Left kidney (tissue), 2 donors: Measurements from ENCODE around the gene TBC1D1. TPM values are rescaled to one million over a fixed set of nuclear protein-coding genes. Genes with fewer than 3 reads are reported as not detected.
"Not testable (repeated sequence)": the region's sequence is repeated elsewhere in the genome, so short reads cannot be mapped to it uniquely, and the experiment has no call there.

Experiments
- DNase-seq: peaks from one replicate; pipeline ENCODE4 v3.0.0-alpha.2; 2013
- polyA plus RNA-seq: library from polyadenylated mRNA; unstranded; fragments of 120-200 nt; gene quantifications from one replicate; pipeline ENCODE4 v1.2.1, GENCODE V29; 2013; ENCODE audit not compliant: insufficient read length

The TBC1D1 gene
- polyA plus RNA-seq, 1 donor: 197 TPM

DNA sequence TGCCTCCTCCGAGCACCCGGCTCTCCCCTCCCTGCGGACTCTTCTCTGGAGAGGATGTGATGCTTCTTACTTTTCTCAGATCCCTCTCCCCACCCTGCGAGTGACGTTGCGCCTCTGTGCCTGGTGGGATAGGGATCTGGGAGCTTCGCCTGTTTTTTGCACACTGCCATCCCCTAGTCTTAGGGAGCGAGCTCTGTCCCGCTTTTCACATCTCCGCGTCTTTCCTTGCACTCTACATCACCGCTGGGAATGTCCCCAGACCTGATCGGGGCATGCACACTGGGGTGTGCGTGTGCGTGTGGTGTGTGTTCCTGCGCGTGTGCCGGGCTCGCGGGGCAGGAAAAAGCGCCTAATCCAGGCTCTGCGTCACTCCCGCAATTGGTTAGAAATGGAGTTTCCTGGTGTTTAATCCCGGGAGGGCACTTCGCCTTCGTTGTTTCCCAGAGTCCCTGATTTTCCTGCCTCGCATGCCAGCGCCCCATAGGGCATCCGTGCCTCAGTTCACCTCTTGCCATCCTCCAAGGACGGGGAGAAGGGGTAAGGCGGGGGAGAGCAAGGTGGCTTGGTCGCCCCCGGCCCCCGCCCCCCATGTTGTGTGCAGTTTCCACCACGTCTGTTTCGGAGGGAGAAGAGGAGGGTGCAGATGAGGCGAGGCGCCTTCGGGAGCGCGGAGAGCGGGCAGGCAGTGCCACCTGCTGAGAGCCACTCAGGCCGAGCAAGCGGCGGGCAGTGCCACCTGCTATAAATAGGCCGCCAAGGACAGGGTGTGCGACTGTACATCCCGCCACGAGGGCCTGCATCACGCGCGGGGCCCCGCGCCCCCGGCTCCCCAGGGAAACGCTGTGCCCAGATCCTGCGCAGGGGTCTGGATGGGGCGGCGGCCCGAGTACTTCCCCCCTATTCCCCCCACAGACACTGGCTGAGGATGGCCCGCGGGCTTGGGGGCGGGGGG lies 759 bp upstream of the TBC1D1 start:
- DNase-seq: peak; percentile 33

DNA sequence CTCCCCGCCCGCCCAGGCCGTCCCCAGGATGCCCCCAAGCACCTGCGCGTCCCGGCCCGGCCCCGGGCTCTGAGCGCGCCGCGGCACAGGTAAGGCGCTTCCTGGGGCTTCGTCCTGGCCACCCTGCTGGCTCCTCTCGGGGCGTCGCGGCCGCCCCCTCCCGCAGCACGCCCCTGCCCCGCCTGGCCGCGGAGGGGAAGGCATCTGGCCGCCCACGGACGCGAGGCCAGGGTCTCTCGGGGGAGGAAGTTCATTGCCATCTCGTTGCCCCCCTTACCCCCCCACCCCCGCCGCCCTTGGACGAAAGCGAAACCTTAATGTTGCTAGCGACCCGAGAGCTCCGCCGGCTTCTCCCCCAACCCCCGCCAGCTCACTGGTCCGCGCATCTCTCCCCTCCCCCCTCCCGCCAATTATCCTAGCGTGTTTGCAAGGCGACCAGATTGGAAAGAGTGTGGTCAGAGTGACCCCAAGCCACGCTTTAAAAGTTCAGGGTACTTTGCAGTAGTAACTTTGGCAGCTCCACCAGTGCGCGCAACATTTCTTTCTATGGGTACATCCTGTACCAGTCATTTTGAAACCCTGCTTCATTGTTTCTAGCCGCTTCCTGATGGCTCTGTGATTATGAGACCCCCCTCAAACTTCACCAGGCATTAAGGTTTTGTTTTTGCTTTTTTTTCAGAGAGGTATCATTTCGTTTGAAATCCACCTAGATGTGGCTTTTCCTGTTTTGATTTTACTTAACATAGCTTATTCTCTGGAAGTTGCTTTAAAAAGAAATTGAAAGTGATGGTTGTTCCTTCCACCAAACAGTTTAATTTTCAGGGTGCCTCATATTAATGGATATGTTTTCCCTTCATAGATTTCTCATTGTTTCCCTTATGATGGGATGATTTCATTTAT lies 626 bp downstream of the TBC1D1 start:
- DNase-seq: peak; percentile 34

DNA sequence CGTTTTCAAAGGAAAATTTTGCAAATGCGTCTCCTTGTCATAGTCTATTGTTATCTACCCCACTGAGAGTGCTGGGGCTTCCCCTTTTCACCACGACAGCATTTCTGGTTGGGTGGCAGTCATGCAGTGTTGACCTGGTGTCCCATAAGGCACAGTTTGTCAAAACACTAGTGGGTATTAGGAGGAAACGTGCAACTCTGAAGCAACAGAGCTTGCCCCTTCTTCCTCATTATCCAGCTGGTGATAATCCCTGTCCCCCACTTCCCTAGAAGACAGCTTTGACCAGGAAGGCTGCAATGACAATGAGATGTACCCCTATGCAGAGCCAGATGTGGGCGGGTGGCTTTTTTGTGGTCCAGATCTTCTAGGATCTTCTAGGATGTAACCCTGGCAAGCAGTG lies 1.8 kb downstream of the TBC1D1 start:
- no peak for DNase-seq

DNA sequence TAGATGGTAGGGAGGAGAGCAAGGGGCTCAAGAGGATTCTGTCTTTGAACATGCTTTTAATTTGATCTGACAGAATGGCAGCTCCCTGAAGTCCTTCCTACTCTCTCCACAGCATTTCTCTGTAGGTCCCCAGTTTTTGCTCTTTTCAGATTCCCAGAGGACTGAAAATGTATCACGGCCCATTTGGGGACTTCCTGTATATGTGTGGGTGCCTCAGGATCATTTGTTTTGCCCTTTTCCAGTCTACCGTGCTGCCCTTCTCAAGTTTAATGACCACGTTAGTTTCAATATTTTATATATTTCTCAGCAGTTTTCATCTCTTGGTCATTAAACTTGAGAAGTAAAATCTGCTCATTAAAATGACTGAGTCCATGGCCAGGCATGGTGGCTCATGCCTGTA lies 2.3 kb downstream of the TBC1D1 start:
- no peak for DNase-seq

DNA sequence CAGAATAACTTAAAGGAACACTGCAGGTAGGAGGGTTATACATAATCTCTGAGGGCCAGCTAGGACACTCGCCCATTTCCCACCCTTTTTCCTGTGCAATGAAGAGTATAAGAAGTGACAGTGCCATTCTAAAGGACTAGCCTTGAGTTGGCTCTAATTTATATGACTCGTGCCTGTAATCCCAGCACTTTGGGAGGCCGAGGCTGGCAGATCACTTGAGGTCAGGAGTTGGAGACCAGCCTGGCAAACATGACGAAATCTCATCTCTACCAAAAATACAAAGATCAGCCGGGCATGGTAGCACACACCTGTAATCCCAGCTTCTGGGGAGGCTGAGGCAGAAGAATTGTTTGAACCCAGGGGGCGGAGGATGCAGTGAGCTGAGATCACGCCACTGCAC lies 4.4 kb downstream of the TBC1D1 start:
- no peak for DNase-seq

DNA sequence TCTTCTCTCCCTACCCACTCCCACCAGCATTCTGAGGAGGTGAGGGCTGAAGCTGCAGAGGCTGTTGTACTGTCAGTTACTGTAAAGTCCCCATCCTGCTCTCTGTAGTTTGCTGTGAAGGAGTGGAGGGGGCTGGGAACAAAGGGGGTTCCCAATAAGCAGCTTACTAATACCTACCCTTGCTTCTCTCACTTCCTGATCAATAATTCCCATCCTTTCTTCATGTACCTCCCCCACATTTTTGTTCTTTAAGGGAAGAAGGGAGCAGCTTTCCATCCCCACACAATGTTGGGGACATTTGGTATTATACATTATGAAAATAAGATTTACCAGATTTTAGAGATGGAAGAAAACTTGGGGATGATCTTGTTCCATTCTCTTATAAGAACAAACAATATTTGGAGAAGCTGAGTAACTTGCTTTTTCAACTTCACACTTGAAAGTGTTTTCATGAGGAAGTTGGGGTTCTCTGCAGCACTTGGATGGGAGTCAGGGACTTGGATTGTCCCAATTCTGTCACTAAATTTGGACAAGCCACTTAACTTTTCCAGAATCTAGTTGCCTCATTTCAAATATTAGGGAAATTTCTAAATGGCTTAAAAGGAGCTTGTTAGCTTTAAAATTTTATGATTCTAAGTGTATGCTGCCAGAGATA lies 5.4 kb downstream of the TBC1D1 start:
- DNase-seq: no peak

DNA sequence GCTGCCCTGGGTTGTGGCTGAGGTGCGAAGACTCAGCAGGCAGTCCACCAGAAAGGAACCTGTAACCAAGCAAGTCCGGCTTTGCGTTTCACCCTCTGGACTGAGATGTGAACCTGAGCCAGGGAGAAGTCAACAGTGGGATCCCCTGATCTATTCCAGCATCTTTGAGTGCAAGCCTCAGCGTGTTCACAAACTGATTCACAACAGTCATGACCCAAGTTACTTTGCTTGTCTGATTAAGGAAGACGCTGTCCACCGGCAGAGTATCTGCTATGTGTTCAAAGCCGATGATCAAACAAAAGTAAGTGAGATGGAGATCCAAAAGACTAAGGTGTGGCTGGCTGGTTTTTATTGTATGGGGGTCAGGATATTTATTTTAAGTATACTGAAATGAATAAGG lies 11.3 kb downstream of the TBC1D1 start:
- no peak for DNase-seq

DNA sequence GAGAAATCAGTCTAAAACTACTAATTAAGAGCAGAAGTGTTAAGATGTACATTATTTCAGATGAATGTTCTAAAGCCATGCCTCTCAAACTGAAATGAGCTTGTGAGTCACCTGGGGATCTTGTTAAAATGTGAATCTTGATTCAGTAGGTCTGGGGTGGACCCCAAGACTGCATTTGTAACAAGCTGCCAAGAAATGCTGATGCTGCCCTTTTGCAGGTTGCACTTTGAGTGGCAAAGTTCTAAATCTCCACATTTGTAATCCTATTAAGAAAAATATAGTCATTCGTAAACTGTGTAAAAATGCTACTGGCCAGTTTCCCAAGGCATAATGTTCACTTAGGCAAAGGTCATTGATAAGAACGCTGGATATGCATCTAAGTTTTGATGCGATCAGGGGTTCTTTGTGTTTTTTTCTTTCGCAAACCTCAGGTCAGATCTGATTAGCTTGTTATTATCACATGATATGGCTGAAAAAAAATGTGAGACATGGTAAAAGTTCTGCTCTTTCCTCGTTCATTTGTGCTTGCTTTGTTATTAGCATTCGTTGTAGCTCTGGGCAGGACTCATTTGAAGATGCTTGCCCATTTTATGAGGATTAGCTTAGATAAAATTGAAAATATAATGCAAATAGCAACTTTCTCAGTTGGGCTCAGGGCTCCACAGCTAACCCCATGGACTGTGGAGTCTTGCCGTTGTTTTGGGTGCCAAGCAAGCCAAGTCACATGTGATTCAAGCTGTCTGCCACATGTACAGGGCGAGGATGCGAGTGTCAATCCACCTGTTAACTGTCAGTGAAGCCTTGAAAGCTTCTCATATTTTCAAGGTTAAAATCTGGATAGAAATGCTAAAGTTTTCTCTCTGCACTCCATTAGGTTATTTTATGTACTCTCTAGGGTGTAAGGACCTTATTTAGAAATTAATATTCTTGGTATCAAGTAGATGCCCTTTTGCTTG lies 12.1 kb downstream of the TBC1D1 start:
- no peak for DNase-seq

DNA sequence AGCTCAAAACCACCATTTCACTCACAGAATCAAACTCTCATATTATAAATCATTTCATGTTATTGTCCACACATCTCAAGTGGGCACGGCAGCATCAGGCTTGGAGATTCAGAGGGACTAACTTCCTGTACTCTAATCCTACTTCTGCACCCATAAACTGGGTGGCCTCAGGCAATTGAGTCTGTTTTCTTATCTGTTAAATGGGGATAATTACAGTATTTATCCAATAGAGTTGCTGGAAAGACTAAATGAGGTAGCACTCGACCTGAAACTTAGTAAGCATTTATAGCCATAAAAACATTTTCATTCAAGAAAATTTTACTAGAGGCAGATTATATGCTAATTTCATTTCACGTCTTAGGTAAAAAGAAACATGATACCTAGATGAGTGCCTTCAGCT lies 13.0 kb downstream of the TBC1D1 start:
- DNase-seq: no peak

DNA sequence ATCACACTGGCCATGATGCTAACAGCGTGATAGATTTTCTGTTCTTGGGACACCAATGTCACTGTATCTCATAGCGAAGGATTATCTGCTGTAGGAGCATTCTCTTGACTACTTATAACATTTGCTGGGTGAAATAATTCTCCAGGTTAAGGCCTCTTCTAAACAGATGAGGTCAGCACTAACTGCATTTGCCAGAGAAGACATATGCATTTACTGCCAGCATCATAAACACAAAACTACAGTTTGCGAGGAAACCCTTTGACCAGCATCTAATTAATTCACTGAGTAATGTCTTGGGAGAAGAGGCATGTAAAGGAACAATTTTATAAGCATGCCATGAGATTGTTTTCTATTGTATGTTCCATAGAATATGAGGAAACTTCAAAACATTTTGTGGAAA lies 13.9 kb downstream of the TBC1D1 start:
- no peak for DNase-seq

DNA sequence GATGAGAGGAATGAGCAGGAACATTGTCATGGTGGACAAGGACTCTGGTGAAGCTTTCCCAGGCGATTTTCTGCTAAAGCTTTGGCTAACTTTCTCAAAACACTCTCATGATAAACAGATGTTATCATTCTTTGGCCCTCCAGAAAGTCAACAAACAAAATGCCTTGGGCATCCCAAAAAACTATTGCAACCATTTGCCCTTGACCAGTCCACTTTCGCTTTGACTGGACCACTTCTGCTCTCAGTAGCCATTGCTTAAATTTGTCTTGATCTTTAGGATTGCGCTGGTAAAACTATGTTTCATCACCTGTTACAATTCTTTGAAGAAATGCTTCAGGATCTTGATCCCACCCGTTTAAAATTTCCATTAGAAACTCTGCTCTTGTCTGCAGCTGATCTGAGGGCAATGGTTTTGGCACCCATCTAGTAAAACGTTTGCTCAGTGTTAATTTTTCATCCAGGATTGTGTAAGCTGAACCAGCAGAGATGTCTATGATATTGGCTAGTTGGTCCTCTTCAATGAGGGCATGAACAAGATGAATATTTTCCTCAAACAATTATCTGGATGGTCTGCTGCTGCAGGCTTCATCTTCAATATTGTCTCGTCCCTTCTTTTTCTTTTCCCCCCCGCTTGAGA lies 14.8 kb downstream of the TBC1D1 start:
- no peak for DNase-seq

DNA sequence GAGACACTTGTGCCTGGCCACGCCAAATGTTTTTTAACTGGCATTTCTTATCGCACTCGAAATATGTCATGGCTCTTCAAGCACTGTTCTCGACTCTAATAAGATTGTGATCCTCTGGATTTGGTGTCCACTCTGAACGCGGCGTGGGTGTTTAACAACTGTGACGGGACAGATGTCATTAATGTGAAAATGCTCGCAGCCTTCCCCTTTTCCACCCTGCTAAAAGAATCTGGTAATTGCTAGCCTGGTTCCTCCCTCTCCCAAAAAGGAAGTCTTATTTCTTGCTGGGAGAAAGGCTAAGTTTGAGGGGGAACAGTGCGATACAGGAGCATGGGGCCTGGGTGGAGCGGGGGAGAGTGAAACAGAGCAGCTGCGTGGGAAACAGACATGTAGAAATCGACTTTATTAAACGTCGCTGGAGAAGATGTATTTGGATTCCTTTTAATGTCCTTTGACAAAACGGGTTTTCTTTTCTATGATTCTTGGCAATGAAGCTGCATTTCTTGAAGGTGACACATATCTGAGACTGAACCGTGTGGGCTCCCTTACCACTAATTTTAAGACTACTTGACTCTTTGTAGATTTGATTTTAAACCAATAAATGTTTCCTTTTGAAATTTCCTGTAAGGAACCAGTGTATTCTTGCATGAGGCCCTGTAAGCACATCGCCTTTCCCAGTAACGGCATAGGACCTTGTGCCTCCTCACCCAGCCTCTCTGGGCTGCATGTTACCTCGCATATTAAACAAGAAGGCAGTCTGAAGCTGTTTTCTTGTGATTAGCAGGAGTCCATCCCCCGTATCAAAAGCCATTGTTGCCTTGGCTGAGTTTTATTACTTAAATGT lies 17.8 kb downstream of the TBC1D1 start:
- DNase-seq: no peak

DNA sequence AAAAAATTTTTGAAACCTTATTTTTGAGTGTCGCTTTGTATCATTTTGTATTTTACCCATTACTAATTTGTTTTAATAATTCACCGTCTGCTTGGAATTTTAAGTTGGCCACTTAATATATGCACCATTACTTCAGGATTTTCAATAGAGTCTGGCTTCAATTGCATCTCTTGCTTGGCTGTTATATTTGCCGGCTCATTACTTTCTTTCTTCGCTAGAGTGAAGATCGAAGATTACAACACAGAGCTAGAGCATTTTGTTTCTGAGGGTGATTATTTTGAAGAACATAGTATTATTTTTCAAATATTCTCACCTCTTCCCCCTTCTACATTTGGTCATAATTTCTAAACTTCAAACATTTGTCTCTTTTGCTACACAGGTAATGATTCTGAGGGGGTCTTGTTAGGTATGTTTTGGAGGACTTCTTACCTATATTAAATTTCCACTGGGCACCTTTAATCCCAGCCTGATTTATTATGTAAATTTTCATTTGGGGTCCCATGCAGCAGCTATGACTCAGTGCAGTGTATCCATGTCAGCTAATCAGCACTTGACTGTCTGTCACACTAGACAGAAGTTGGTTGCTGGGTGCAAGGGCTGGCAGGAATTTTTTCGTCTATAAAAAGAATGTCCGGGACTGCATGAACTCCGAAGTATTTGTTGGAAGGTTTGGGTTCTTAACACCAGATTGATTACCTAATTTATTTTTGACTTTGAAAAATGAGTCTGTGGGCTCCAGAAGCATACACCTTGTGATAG lies 18.6 kb downstream of the TBC1D1 start:
- no peak for DNase-seq

DNA sequence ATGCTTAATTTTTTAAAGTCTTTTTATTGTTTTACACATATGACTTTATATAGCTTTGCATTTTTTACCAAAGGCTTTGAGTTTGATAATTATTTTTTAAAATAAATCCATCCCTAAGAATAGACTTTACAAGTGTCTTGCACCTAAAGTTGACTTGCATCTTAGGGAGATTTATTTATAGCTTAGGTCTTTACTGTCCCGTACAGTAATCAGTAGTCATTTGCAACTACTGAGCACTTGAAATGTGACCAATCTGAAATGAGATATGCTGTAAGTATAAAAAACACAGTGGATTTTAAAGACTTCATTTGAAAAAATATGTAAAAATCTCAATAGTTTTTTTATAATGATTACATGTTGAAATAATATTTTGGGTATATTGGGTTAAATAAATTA lies 19.2 kb downstream of the TBC1D1 start:
- DNase-seq: no peak

DNA sequence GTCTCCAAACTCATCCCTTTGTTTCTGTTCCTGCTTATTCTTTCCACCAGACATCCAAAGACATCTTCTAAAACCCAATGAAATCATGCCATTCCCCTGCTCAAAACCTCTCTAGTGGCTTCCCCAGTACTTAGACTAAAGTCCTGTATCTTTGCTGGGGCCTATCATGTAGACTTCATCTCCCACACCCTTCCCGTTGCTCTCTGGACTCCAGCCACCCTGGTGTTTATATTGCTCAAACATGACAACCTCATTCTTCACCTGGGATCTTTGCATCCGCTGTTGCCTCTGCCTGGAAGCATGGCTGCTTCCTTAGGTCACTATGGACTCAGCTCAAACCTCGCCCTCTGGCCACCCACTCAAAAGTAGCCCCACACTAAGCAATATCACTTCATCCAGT lies 23.7 kb downstream of the TBC1D1 start:
- no peak for DNase-seq

DNA sequence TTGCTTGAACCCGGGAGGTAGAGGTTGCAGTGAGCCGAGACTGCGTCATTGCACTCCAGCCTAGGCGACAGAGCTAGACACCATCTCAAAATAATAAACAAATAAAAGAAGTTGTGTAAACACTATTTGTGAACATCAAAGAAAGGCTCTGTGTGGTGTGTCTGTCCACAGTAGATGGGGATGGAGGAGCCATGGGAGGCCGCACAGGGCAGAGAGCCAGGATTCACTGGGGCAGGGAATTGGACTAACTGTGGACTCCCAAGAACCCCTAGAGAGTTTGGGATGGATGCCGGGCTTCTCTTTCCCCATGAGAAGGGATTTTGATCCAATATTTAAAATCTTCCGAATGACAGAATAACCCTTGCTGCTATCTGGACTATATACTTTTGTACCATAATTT lies 26.5 kb downstream of the TBC1D1 start:
- DNase-seq: no peak

DNA sequence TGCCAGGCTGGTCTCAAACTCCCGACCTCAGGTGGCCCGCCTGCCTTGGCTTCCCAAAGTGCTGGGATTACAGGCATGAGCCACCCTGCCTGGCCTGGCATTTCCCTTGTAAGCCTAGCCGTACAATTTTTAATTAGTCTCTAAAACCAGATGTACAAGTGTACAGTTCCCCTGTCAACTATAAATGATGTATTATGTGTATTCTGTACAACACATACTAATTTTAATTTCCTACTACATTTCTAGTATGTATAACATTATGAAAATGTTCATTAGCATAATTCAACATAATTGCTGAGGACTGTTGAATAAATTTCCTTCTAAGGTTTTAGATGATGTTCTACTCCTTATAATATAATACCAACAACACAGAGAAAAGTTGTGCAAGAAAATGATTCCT lies 27.8 kb downstream of the TBC1D1 start:
- no peak for DNase-seq

DNA sequence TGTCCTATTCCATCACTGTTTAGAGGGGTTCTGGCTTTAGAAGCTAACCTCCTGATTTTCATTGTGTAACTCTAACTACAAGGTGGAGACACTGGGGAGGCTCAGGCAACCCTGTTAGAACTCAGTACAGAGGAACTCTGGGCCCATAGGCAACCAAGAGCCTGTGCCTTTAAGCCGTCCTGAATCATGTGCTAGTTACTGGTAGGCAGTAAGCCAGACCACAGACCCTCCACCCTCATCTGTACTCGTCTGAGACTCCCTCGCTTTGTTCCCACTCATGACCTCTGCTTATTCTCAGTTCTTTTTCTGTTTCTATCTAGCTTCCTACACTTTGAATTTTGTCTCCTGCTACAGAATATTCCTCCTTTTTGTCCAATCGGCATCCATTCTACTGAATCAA lies 31.4 kb downstream of the TBC1D1 start:
- DNase-seq: no peak

DNA sequence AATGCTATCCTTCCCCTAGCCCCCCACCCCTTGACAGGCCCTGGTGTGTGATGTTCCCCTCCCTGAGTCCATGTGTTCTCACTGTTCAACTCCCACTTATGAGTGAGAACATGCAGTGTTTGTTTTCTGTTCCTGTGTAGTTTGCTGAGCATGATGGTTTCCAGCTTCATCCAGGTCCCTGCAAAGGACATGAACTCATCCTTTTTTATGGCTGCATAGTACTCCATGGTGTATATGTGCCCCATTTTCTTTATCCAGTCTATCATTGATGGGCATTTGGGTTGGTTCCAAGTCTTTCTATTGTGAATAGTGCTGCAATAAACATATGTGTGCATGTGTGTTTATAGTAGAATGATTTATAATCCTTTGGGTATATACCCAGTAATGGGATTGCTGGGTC lies 32.2 kb downstream of the TBC1D1 start:
- not testable (repeated sequence) for DNase-seq
